Activated CD4-positive, alpha-beta T cell treated with anti-CD3 and anti-CD28 coated beads, Interleukin-2, amount 50 U/mL, for 16 hours (primary cell): Measurements from ENCODE around the gene SLC7A9.
"Not testable (repeated sequence)": the region's sequence is repeated elsewhere in the genome, so short reads cannot be mapped to it uniquely, and the experiment has no call there.

Experiments
- DNase-seq: peaks from one replicate; pipeline ENCODE4 v3.0.0-alpha.2; 2020

The SLC7A9 gene

GRCh38 chr19:32863301-32863700, 6.3 kb downstream of the SLC7A9 start:
- no peak for DNase-seq

GRCh38 chr19:32862741-32863140, 6.8 kb downstream of the SLC7A9 start:
- DNase-seq, result no peak

- DNase-seq, result no peak
Observed at GRCh38 chr19:32862173-32862572, 7.4 kb downstream of the SLC7A9 start.

GRCh38 chr19:32861596-32861995, 8.0 kb downstream of the SLC7A9 start:
- no peak for DNase-seq

- DNase-seq, result no peak
Observed at GRCh38 chr19:32859591-32859990, 10.0 kb downstream of the SLC7A9 start.

GRCh38 chr19:32858559-32858958, 11.0 kb downstream of the SLC7A9 start:
- no peak for DNase-seq

GRCh38 chr19:32858155-32858554, 11.4 kb downstream of the SLC7A9 start:
- no peak for DNase-seq

GRCh38 chr19:32857584-32857983, 12.0 kb downstream of the SLC7A9 start:
- no peak for DNase-seq

GRCh38 chr19:32856818-32857217, 12.7 kb downstream of the SLC7A9 start:
- DNase-seq, result not testable (repeated sequence)

- DNase-seq, result no peak
Observed at GRCh38 chr19:32852216-32852615, 17.4 kb downstream of the SLC7A9 start.

GRCh38 chr19:32848035-32848434, 21.5 kb downstream of the SLC7A9 start:
- DNase-seq, result not testable (repeated sequence)

- no peak for DNase-seq
Observed at GRCh38 chr19:32843716-32844245, 25.8 kb downstream of the SLC7A9 start.

- no peak for DNase-seq
Observed at GRCh38 chr19:32842061-32842460, 27.5 kb downstream of the SLC7A9 start.

- DNase-seq, result no peak
Observed at GRCh38 chr19:32837531-32837930, 32.0 kb downstream of the SLC7A9 start.

GRCh38 chr19:32833388-32833787, 36.2 kb downstream of the SLC7A9 start:
- not testable (repeated sequence) for DNase-seq

GRCh38 chr19:32832825-32833224, 36.7 kb downstream of the SLC7A9 start:
- DNase-seq, result not testable (repeated sequence)

- DNase-seq, result not testable (repeated sequence)
Observed at GRCh38 chr19:32832094-32832493, 37.5 kb downstream of the SLC7A9 start.

- no peak for DNase-seq
Observed at GRCh38 chr19:32831611-32832010, 38.0 kb downstream of the SLC7A9 start.

GRCh38 chr19:32830231-32831014, 39.1 kb downstream of the SLC7A9 start:
- DNase-seq, result no peak

GRCh38 chr19:32829345-32829896, 40.1 kb downstream of the SLC7A9 start:
- peak; percentile 26 for DNase-seq

- DNase-seq, result no peak
Observed at GRCh38 chr19:32828643-32829344, 40.8 kb downstream of the SLC7A9 start.

- DNase-seq, result no peak
Observed at GRCh38 chr19:32828139-32828538, 41.4 kb downstream of the SLC7A9 start.

GRCh38 chr19:32824916-32825608, 44.5 kb downstream of the SLC7A9 start:
- no peak for DNase-seq
